Esophagus muscularis mucosa (tissue), 4 donors: ENCODE results near the gene LRFN3.

Experiments used
- CTCF ChIP-seq, 3 experiments: fragments of 200-600 bp in 2 of 3; fragments of 450-650 bp in 1 of 3; sonication (generic) in 2 of 3; IDR thresholded peaks; one replicate each; pipeline ENCODE4 v1.5.1; 2017 to 2019; ENCODE audit warnings: antibody characterized with exemption in 3 of 3, mild to moderate bottlenecking in 2 of 3, moderate library complexity in 1 of 3
- EP300 ChIP-seq: sonication (generic); formaldehyde crosslinking; IDR thresholded peaks from one replicate; pipeline ENCODE4 v1.6.1; 2017; ENCODE audit warnings: antibody characterized with exemption
- POLR2AphosphoS5 ChIP-seq, 2 donors: sonication (generic); formaldehyde crosslinking; IDR thresholded peaks; one replicate each; pipeline ENCODE4 v1.6.1; 2017; ENCODE audit warnings: antibody characterized with exemption in 2 of 2

- no peak for TF ChIP-seq CTCF (IDR thresholded peaks at IDR 0.05)
- peak in 1 of 2 donors; percentile 42 for TF ChIP-seq POLR2AphosphoS5 (IDR thresholded peaks at IDR 0.05)
- TF ChIP-seq EP300 = no peak
Observed at GRCh38 chr19:35908010-35908441, 28.1 kb upstream of the LRFN3 start, which contains the start of gene TYROBP.
